Retinal pigment epithelial cell (primary cell): ENCODE results near the gene FMO4.

Experiments
- DNase-seq: peaks from one replicate; pipeline ENCODE4 v3.0.0-alpha.2; 2010; ENCODE audit warnings: low read depth
- H3K4me3 ChIP-seq: 2 replicates; pipeline ENCODE4 v1.5.1; 2011; ENCODE audit warnings: mild to moderate bottlenecking, low read length, control low read depth, moderate library complexity
- CTCF ChIP-seq: conservative IDR thresholded peaks from 2 replicates; pipeline ENCODE4 v1.5.1; 2011; ENCODE audit warnings: low read depth, low read length, control low read depth, inconsistent platforms

FMO4 gene, protein sequence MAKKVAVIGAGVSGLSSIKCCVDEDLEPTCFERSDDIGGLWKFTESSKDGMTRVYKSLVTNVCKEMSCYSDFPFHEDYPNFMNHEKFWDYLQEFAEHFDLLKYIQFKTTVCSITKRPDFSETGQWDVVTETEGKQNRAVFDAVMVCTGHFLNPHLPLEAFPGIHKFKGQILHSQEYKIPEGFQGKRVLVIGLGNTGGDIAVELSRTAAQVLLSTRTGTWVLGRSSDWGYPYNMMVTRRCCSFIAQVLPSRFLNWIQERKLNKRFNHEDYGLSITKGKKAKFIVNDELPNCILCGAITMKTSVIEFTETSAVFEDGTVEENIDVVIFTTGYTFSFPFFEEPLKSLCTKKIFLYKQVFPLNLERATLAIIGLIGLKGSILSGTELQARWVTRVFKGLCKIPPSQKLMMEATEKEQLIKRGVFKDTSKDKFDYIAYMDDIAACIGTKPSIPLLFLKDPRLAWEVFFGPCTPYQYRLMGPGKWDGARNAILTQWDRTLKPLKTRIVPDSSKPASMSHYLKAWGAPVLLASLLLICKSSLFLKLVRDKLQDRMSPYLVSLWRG

DNA sequence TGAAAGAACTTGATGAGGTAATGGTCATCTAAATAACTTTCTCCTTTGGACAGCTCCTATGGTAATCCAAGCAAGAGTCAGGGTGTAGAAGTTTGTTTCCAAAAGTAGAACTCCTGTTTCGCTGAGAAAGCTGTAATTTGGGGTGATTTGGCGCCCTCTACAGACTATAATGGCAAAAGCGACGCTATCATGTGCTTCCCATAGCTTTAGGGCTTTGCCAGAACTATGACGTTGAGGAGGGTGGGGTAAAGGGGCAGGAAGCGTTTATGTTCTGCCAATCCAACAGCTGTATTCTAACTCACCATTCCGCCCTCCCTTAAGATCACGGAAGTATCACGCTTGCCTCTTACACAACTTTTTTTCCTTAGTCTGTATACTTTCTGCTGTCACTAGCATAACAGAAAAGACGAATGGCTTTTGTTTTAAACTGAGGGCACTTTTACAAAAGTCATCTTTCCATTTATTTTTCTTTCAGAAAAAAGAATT, at the start of gene FMO4:
FMO4 (plus strand) TSS at position 349 of the 486 bp plus-strand sequence. CDS start 5,643 bp downstream, outside the sequence.
- DNase-seq = peak; percentile 99
- peak; percentile 78 for TF ChIP-seq CTCF
- peak within 1 kb of the TSS; percentile 29 for H3K4me3 ChIP-seq

- DNase-seq = no peak
- no peak for TF ChIP-seq CTCF
Observed at GRCh38 chr1:171265686-171266085, 48.3 kb upstream of the FMO4 start.

DNA sequence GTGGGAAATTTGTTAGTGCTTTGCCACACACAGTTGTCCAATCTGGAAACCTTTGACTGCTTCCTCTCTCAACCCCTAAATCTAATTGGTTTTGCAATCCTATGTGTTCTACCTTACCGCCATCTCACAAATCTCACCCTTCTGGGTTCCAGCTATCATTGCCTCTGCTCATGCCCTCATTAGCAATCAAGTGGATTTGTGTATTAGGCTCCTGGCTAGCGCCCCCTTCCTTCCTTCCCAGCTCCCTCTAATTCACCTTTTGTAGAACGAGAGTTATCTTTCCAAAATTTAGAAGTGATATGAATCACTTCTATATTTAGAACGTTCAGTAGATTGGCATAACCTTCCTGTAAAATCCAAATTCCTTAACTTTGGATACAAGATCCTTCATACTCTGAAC, 47.1 kb upstream of the FMO4 start:
- TF ChIP-seq CTCF = no peak
- DNase-seq = no peak
- no peak overlapping the region for H3K4me3 ChIP-seq

More at GRCh38 chr1:171265686-171266085, 48.3 kb upstream of the FMO4 start:
- H3K4me3 ChIP-seq = no peak overlapping the region

GRCh38 chr1:171267391-171267790, 46.6 kb upstream of the FMO4 start:
- H3K4me3 ChIP-seq = no peak overlapping the region
- no peak for TF ChIP-seq CTCF
- DNase-seq = no peak

DNA sequence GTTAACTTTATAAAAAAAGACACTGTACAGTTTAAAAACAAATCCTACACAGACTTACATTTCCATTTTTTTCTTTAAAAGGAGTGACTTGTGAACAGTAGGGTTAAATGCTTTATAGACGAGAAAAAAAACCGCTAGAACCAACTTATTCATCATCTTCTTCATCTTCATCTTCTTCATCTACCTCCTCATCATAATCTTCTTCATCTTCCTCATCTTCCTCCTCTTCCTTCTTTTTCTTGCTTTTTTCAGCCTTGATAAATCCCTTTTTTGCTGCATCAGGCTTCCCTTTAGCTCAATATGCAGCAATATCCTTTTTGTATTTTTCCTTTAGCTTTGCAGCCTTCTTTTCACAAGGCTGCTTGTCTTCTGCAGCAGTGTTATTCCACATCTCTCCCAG, 43.2 kb upstream of the FMO4 start:
- no peak for TF ChIP-seq CTCF
- no peak overlapping the region for H3K4me3 ChIP-seq
- DNase-seq = no peak

GRCh38 chr1:171277534-171277933, 36.4 kb upstream of the FMO4 start:
- DNase-seq = no peak
- TF ChIP-seq CTCF = no peak
- H3K4me3 ChIP-seq = no peak overlapping the region

DNA sequence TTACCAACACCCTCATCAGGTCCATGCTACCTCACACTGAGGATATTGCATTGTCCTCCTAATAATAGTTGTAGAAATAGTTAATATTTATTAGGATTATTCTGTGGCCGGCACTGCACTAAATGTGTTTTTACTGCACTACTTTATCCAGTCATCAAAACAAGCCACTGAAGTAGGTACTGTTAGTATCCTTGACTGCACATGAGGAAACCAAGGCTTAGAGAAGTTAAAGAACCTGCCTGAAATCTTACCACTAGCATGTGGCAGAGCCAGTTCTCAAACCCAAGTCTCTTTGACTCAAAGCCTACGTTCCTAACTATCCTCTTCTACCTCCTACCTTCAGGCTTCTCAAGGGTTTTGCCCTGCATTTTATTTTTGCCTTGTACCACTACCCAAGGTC, 34.7 kb upstream of the FMO4 start:
- no peak overlapping the region for H3K4me3 ChIP-seq
- DNase-seq = no peak
- no peak for TF ChIP-seq CTCF
